ENCODE measurements around the gene AADACL2.

DNA sequence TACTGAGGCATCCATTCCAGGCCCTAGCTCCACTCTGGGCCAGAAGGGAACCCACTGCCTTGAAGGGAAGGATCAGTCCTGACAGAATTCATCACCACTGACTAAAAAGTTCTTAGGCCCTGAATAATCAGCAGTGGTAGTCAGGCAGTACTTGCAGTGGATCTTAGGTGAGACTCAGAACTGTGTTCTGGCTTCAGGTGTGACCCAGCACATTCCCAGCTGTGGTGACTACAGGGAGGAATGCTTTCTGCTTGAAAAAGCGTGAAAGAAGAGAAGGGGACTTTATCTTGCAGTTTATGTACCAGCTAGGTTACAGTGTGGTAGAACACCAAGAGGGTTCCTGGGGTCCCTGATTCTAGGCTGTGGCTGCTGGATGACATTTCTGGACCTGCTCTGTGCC is 24.9 kb upstream of the AADACL2 start:
- TF ChIP-seq, protein P1, sequence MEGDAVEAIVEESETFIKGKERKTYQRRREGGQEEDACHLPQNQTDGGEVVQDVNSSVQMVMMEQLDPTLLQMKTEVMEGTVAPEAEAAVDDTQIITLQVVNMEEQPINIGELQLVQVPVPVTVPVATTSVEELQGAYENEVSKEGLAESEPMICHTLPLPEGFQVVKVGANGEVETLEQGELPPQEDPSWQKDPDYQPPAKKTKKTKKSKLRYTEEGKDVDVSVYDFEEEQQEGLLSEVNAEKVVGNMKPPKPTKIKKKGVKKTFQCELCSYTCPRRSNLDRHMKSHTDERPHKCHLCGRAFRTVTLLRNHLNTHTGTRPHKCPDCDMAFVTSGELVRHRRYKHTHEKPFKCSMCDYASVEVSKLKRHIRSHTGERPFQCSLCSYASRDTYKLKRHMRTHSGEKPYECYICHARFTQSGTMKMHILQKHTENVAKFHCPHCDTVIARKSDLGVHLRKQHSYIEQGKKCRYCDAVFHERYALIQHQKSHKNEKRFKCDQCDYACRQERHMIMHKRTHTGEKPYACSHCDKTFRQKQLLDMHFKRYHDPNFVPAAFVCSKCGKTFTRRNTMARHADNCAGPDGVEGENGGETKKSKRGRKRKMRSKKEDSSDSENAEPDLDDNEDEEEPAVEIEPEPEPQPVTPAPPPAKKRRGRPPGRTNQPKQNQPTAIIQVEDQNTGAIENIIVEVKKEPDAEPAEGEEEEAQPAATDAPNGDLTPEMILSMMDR (IDR thresholded peaks at IDR 0.05) = no peak
- no peak for TF ChIP-seq POLR2A (IDR thresholded peaks at IDR 0.05)
- no peak for TF ChIP-seq POLR2AphosphoS5 (IDR thresholded peaks at IDR 0.05)

Measured in prostate gland (tissue), 2 donors.